Measurements from ENCODE around the gene S1PR5. TPM values are rescaled to one million over a fixed set of nuclear protein-coding genes. Genes with fewer than 3 reads are reported as not detected.
A peak's percentile ranks its signal among the peaks of the same experiment; 100 is the strongest.
"Not testable (repeated sequence)": the region's sequence is repeated elsewhere in the genome, so short reads cannot be mapped to it uniquely, and the experiment has no call there.

The S1PR5 gene
- total RNA-seq, 6 experiments from 2014 or later = 1.9 to 2.6 (median 2.4) TPM

GRCh38 chr19:10554760-10555609 is 37.7 kb upstream of the S1PR5 start:
- Mint-ChIP-seq H3K4me3 (no peak overlapping the region), H3K36me3 (ENCODE audit: low read depth) (peaks cover 28% of the 10 kb centered on the region), H3K27me3 (ENCODE audit: insufficient read depth) (peaks cover 2% of the 10 kb centered on the region; the same call in 1 of the 2 replicates), H3K4me1 (ENCODE audit: low read depth) (no peaks in the 10 kb centered on the region), H3K9me3 (no peaks in the 10 kb centered on the region), H3K27ac (no peak overlapping the region)
- TF ChIP-seq, protein P1, sequence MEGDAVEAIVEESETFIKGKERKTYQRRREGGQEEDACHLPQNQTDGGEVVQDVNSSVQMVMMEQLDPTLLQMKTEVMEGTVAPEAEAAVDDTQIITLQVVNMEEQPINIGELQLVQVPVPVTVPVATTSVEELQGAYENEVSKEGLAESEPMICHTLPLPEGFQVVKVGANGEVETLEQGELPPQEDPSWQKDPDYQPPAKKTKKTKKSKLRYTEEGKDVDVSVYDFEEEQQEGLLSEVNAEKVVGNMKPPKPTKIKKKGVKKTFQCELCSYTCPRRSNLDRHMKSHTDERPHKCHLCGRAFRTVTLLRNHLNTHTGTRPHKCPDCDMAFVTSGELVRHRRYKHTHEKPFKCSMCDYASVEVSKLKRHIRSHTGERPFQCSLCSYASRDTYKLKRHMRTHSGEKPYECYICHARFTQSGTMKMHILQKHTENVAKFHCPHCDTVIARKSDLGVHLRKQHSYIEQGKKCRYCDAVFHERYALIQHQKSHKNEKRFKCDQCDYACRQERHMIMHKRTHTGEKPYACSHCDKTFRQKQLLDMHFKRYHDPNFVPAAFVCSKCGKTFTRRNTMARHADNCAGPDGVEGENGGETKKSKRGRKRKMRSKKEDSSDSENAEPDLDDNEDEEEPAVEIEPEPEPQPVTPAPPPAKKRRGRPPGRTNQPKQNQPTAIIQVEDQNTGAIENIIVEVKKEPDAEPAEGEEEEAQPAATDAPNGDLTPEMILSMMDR (IDR thresholded peaks at IDR 0.05) = peak; percentile 54
- no peak for DNase-seq

DNA sequence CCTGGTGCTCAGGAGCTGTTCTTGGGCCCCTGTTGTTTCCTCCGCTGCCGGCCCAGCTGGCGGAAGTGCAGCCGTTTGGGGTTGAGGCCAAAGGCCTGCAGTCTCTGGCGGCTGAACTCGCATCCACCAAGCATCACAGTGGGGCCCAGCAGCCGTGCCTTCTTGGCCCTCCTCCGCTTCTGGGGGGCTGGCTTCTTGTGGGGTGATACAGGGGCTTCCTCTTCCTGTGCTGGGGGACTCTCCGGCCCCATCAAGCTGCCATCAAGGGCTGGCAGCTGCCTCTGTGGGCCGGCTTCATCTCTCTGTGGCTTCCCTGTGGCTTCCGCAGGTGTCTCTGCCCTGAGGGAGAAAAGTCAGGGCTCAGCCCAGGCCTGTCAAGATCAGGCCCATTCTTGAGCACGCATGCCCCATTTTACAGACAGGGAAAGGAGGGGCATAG is 36.7 kb upstream of the S1PR5 start:
- no peak overlapping the region for H3K27ac Mint-ChIP-seq

DNA sequence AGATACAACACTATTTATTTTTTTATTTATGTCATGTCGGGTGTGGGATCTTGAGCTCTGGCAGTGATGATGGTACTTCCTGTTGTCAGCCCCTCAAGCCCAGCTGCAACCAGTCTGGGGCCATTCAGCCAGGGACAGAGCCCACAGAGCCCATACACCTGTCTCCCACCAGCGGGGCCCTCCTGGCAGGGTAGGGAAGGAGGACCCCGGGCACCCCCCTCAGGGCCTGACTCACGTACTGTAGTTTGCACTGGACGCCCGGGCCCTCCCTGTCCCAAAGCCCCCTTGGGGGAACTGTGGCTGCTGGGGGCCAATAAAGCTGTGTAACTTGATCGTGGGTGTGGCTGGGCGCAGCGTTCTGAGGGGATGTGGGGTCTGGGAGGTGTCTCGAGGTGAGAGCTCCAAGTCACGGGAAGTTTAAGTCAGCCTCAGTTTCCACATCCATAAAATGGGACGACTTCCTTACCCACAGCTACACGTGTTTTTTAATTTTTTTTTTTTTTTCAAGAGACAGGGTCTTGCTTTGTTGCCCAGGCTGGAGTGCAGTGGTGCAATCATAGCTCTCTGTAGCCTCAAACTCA is 35.9 kb upstream of the S1PR5 start:
- no peak overlapping the region for H3K27ac Mint-ChIP-seq
- no peaks in the 10 kb centered on the region for H3K9me3 Mint-ChIP-seq
- H3K36me3 Mint-ChIP-seq (ENCODE audit: low read depth) = peaks cover 26% of the 10 kb centered on the region
- no peak for DNase-seq
- no peaks in the 10 kb centered on the region for H3K4me1 Mint-ChIP-seq (ENCODE audit: low read depth)
- no peak overlapping the region for H3K4me3 Mint-ChIP-seq
- H3K27me3 Mint-ChIP-seq (ENCODE audit: insufficient read depth) = peaks cover 2% of the 10 kb centered on the region; the same call in 1 of the 2 replicates
- TF ChIP-seq, protein P1 (IDR thresholded peaks at IDR 0.05) = no peak

More for the DNA sequence above, 36.7 kb upstream of the S1PR5 start:
- Mint-ChIP-seq H3K36me3 (ENCODE audit: low read depth) (peaks cover 28% of the 10 kb centered on the region), H3K4me3 (no peak overlapping the region), H3K27me3 (ENCODE audit: insufficient read depth) (peaks cover 2% of the 10 kb centered on the region; the same call in 1 of the 2 replicates), H3K4me1 (ENCODE audit: low read depth) (no peaks in the 10 kb centered on the region), H3K9me3 (no peaks in the 10 kb centered on the region)
- TF ChIP-seq, protein P1 (IDR thresholded peaks at IDR 0.05) = no peak
- no peak for DNase-seq

GRCh38 chr19:10552510-10553053 is 35.3 kb upstream of the S1PR5 start:
- H3K4me1 Mint-ChIP-seq (ENCODE audit: low read depth) = no peaks in the 10 kb centered on the region
- no peak for DNase-seq
- H3K27ac Mint-ChIP-seq = no peak overlapping the region

DNA sequence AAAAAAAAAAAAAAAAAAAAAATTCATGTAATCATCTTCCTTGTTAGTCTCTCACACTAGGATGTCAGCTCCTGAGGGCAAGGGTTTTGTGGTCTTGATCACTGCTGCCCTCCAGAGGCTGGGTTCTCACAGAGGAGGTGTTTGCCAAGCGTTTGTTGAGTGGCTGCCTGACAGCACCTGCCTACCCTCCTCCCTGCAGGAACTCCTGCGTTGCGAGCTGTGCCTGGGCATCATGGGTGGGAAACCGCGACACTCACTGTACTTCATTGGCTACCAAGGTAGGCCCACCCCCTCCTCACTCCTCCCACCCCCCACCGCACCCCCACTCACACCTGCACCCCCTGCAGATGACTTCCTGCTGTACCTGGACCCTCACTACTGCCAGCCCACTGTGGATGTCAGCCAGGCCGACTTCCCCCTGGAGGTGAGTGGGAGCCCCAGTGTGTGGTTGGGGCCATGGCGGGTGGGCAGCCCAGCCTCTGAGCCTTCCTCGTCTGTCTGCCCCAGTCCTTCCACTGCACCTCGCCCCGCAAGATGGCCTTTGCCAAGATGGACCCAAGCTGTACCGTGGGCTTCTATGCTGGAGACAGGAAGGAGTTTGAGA is 34.6 kb upstream of the S1PR5 start:
- peak; percentile 31 for DNase-seq
- H3K36me3 Mint-ChIP-seq (ENCODE audit: low read depth) = peaks cover 24% of the 10 kb centered on the region

More at GRCh38 chr19:10552510-10553053, 35.3 kb upstream of the S1PR5 start:
- TF ChIP-seq, protein P1 (IDR thresholded peaks at IDR 0.05) = no peak
- Mint-ChIP-seq H3K27me3 (ENCODE audit: insufficient read depth) (peaks cover 2% of the 10 kb centered on the region; the same call in 1 of the 2 replicates), H3K36me3 (ENCODE audit: low read depth) (peaks cover 24% of the 10 kb centered on the region), H3K4me3 (no peak overlapping the region), H3K9me3 (no peaks in the 10 kb centered on the region)

DNA sequence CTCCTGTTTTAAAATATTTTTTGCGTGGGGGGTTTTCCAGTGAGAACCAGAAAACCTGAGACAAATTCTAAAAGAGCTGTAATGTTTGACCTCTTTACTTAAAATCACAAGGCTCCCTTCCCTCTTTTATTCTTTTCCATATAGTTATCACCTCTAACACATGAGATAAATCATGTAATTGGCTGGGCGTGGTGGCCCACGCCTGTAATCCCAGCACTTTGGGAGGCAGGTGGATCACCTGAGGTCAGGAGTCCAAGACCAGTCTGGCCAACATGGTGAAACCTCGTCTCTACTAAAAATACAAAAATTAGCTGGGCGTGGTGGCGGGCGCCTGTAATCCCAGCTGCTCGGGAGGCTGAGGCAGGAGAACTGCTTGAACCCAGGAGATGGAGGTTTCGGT is 33.8 kb upstream of the S1PR5 start:
- H3K4me3 Mint-ChIP-seq; H3K27me3 Mint-ChIP-seq (ENCODE audit: insufficient read depth); H3K9me3 Mint-ChIP-seq; H3K4me1 Mint-ChIP-seq (ENCODE audit: low read depth); DNase-seq; H3K27ac Mint-ChIP-seq: not testable (repeated sequence)
- H3K36me3 Mint-ChIP-seq (ENCODE audit: low read depth) = peaks cover 24% of the 10 kb centered on the region

More for the DNA sequence above, 34.6 kb upstream of the S1PR5 start:
- Mint-ChIP-seq H3K27me3 (ENCODE audit: insufficient read depth) (peaks cover 2% of the 10 kb centered on the region; the same call in 1 of the 2 replicates), H3K27ac (no peak overlapping the region), H3K9me3 (no peaks in the 10 kb centered on the region), H3K4me3 (no peak overlapping the region), H3K4me1 (ENCODE audit: low read depth) (no peaks in the 10 kb centered on the region)
- TF ChIP-seq, protein P1 (IDR thresholded peaks at IDR 0.05) = peak; percentile 56; the same call in 1 of the 2 replicates

Measured in HFFc6 (cell line).